ENCODE results near the gene FAM193B. TPM values are rescaled to one million over a fixed set of nuclear protein-coding genes. Genes with fewer than 3 reads are reported as not detected.

FAM193B gene
- total RNA-seq, 1 donor from 2014 or later = 69.0 TPM

DNA sequence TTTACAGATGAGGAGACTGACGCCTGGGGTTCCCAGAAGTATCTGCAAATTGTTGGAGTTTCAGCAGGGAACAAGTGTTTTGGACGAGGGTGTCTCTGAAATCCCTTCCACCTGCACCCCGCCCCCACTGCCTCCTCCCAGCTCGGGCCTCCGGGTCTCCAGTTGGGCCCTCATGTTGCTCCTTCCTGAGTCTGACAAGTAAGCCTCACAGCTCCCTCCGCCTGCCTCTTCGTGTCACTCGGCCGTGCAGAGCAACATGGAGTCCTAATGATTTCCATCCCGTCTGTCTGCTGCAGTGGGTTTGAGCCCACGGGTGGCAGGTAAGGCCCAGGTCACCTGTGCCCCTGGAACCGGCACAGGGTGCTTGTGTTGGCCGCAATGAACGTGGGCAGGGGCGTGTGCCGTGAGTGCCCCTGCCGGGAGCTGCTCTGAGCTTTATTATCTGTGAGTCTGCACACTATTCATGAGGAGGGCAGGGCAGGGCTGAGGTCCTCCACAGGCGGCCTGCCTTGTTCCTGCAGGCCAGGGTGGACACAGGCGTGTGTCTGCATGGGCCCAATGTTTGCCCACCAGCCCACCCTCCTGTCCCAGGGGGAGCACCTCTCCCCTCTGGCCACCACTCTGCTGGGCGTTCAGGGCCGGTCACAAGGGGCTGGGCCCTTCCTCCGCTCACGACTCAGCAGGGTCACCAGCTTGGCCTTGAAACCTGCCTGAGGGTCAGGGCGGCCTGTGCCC is 50.8 kb downstream of the FAM193B start:
- no peak for ATAC-seq
- DNase-seq (ENCODE audit: low spot score) = no peak

DNA sequence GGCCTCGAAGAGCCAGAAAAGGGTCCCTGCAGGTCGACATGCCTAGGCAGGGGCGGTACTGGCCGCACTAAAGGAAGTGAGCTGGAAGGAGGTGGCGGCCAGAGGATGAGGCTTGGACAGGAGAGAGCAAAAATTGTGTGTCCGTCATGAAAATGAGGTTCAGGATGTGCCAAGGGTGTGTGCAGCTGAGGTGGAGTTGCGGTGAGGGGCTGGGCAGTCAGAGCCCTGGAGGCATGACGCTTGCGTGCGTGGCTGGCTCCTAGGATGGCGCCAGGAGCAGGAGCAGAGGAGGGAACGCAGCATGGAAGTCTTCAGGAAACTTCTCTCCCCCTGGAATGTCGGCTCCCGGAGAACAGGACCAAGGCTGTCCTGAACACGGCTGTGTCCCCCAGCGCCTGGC is 51.5 kb downstream of the FAM193B start:
- DNase-seq (ENCODE audit: low spot score) (no peak), ATAC-seq (no peak)

DNA sequence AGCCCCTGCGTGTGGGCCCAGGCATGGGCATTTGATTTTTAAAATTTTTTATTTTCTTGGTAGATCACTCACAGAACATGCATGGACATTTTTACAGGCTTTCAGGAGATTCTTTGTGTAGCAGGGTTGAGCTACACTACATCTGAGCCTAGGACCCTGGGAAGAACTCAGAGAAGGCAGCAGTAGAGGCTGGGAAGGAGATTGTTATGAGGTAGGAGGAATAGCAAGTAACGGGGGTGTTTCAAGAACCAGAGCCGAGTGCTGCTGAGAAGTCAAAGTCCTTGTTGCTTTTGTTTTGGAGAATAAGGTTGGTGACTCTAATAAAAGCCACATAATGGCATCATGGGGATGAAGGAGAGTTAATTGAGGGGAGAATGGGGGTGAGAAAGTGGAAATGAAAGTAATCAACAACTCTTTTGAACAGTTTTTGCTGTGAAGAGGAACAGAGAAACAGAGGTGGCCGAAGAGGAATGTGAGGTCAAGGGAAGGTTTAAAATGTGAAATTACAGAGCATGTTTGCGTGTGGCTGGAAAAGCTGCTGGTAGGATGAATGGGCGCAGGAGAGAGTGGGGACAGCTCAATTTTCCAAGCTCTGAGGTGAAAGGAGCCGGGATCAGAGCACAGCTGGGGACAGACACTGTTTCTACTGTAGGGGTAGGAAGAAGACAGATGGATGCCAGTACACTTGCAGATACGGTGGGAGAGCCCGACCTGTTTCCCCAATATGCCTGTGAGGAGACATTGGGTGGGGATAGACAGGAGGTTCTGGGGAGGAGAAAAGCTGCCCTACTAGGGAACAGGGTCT is 52.3 kb downstream of the FAM193B start:
- ATAC-seq (no peak), DNase-seq (ENCODE audit: low spot score) (no peak)

DNA sequence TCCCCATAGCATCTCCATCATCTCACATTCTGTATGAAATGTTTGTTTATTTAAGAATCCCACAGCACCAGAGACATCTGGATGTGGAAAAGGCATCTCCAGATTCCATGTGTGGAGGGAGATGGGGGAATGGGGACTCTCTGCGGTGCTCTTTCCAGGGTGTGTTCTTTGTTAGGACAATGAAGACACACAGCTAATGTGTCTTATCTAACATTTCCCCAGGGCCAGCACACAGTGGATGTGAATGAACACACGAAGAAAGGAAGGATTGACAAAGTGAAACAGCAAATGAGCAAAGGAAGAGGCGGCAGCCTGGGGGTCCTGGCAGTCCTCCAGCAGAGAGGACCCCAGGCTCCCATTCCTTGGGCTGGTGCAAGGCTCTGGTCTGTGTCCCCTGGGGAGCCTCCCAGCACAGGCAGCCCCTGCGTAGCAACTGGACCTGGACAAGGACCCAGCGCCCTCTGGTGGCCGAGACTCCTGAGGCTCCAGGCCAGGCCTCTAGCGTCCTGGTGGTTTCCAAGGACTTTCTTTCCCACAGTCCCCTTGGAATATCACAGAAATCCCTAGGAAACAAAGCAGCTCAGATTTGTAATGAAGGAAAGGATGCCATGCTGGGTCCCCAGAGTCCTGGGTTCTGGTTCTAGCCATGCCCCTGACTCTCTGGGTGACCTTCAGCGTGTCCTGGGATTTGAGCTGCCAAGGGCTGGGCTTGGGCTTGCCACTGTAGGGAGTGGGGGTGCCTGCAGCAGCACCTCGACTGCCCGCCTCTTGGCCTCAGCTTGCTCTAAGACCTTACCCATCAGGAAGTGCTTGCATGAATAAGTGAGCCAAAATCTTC is 53.5 kb downstream of the FAM193B start:
- peak; percentile 63 for ATAC-seq
- DNase-seq (ENCODE audit: low spot score) = peak; percentile 86

DNA sequence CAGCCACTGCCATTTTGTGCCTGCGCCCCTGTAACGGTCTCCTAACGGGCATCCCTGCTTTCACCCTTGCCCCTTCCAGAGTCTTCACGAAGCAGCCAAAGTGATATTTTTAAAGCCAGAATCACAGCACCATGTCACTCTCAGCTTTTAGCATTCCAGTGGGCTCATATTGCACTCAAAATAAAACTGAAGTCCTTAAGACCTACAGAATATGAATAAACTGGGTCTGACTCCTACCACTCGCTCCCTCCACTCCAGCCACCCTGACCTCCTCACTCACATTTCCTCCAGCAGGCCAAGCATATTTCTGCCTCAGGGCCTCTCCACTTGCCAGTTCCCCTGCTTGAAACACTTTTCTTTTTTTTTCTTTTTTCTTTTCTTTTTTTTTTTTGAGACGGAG is 54.5 kb downstream of the FAM193B start:
- ATAC-seq (no peak), DNase-seq (ENCODE audit: low spot score) (no peak)

DNA sequence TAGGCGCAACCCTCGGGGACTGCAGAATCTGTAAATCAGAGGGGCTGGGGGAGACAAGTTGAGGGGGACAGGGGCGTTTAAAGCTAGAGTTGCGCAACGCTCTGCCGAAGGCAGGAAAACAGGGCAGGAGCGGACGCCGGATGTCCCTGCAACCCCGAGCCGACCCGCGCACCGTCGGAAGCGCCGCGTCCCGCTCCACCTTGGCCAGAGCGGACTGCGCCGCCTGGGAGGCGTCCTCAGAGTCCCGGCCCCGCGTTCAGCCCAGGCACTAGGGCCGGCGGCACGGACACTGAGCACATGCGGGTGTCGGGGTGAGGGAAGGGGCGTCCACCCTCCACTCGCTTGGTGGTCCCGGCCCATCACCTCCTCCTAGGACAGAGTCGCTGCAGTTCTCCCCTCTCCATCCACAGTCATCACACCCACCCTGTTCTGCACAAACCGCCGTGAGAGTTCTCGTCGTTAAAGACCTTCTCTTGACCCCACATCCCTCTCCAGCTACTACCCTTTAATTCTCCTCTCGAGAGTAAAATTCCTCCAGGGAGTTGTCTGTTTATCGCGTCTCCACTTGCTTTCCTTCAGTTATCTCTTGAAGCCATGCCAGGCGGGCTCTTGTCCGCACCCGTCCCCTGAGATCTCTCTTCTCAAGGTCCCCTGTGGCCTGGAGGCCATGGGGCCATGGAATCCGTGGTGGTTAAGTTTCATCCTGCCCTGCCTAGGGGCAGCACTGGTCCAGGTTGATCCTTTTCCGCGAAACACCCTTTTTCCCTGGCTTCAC is 56.2 kb downstream of the FAM193B start:
- DNase-seq (ENCODE audit: low spot score) = peak; percentile 59

DNA sequence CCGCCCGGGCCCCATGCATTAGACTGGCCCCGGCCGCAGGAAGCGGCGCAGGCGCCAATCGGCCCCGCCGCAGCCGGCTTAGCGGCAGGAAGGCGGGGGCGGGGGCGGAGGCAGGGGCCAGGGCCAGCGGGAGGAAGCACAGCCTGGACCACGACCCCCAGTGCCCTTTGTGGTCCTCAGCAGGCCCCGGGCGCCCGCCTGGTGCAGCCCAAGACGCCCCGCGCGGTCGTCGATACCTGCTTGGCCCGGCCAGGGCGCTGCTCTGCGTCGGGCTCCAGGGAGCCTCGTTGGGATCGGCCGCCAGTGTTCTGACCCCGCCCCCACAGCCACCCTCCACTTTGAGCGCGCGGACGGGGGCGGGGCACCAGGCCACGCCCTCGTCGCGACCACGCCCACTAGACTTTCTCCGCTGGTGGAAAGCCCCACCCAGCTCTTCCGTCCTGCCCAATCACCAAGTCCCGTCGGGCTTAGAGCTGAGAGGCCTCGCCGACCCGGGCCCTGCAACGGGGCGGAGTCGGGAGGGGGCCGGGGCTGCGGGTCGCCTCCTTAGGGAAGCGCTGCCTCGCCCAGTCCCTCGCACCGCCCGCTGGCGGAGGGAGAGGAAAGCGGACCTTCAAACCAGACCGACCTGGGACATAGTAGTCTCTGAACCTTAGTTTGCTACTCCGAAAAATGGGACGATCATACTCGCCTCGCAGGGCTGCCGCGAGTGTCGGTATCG is 56.9 kb downstream of the FAM193B start, which contains the start of gene PDLIM7:
Gene PDLIM7, minus strand, starts transcription at position 313 of the 721 bp plus-strand sequence. CDS start 1,092 bp downstream, outside the sequence.
- peak; percentile 96 for DNase-seq (ENCODE audit: low spot score)
- ATAC-seq = peak; percentile 93

More for the DNA sequence above, 56.2 kb downstream of the FAM193B start:
- peak; percentile 16 for ATAC-seq

DNA sequence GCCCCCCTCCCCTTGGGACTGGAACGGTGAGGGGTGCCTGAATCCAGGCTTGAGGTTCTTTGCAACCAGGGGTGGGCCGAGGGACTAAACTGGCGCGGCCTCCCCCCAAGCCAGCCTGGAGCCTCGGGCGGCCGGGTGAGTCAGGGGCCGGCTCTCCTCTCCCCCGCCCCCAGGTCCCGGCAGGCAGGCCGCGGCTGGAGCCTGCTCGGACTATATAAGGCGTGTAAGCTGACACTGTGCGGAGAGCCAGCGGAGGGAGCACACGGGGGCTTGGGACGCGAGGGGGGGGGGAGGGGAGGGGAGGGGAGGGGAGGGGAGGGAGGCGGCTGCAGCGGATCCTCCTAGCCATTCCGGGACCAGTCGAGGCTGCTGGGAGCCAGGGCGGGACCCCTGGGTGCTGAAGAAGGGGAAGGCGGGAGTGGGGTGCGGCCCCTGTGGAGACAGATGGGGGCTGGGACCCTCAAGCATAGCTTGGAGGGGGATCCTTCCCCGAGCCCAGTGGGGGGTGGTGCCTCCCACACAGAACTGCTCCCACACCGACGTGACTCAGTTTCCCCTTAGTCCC is 57.6 kb downstream of the FAM193B start:
- ATAC-seq (no peak), DNase-seq (ENCODE audit: low spot score) (no peak)

DNA sequence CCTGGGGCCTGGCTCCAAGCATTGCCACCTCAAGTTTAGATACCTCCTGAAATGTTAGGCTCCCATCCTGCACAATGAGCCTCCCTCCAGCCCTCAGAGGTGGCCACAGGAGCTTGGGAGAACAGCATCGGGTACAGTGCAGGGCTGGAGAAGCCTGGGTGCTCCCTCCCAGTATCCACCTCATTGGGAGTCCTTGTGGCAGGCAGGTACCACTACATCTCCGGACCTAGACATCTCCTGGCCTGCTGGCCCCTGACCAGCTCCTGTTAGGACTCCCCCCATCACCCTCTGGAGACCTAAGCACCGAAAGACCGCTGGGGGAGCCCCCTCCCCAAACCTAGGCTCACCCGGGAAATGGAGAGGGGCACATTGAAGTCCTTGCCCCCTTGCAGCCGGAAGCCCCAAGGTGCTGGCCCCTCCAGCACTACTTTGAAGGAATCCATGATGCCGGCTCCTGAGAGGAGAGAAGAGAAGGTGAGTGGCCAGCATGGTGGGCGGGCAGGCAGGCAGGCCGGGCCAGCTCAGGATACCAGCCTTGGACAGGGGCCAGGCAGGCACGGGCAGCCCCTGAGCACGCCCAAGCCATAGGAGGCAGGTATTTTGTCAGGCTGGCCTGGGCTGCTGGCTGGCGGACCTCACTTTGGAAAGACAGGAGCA is 58.2 kb downstream of the FAM193B start:
- DNase-seq (ENCODE audit: low spot score) = no peak
- ATAC-seq = no peak

DNA sequence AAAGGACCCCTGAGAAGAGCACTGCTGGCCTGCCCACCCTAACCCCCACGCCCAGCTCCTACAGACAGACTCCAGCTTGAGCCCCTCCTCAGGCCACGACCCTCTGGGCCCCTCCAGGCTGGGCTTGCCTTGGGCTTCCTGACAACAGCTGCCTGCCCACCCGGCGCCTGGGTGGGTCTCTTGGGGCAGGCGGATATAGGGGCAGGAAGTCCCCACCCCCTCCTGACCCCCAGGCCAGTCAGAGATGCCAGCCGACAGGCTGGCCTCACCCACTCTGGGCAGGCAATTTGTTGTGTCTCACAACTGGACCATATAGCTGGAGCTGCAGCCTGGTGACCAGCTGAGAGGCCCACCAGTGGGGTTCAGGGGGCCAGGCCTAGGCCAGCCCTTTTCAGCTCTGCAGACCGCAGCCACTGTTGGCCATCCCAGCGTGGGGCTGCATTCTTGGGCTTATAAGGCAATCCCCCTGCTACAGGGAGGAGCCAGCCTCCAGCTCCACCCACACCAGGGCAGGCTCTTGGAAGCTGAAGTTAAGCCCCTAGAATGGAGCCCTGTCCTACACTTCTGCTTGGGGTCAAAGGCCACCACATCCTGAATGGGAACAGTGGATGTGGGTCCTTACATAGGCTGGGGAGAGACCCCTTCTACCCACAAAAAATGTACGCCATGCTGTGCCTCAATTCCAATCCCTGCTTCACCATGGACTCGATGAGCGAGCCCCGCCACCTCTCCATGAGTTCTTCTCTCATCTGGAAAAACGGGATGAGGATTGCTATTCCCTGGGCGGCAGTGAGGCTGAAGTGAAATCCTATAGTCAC is 58.9 kb downstream of the FAM193B start:
- ATAC-seq (no peak), DNase-seq (ENCODE audit: low spot score) (no peak)

DNA sequence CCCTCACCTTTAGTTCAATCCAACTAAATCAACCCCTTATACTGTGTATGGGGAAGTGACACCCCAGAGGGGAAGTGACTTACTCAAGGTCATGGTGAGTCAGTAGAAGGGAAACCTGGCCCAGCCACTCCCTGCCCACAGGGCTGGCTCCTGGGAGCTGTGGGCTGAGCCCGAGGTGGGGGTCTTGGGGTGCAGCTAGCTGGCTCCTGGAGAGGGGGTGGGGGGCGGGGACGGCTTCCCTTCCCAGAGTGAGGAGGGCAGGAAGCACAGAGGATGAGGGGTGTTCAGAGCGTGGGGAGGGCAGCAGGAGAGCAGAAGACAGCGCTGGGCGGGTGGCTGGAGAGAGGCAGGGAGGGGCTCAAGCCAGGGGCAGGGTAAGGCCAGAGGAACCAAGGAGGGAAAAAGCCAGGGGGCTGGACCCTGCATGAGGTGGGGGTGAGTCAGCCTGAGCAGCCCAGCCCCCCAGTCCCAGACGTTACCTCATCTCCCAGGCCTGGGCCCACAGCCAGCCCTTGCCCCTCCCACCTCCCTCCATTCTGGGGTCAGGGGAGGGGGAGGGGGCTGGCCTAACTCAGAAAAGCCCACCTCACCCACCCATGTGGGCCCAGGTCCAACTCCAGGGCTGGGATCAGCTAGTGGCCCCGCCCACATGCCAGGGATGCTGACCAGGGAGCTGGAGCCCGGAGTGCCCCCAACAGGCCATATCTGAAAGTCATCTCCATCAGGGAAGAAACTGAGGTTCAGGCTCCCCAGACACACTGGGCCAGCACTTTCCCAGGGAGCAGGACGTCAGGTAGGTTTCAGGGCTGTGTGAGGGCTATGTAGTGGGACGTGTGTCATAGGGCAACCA is 59.8 kb downstream of the FAM193B start:
- DNase-seq (ENCODE audit: low spot score) (no peak), ATAC-seq (no peak)

DNA sequence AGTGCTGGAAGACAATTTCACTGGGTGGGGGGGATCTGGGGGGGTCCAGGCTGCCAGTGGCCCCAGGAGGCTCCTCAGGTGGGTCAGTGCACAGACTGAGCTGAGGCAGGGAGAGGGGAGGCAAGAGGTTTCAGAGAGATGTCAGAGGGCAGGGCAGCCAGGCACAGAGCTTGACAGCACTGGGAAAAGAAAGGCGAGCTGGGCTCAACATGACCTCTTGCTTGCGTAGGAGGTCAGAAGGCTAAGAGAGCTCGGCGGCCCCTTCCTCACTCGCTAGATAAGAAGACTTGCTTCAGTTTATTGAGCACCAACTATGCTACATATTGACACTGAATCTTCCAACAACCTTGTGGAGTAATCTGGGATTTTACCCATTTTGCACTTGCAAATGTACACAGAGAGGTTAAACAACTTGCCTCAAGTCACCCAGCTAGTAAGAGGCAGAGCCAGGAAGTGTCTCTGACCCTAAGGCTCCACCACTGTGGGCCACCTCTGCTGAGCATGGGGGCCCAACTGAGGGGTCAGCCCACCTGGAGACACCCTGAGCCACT is 60.5 kb downstream of the FAM193B start:
- DNase-seq (ENCODE audit: low spot score) (no peak), ATAC-seq (no peak)

DNA sequence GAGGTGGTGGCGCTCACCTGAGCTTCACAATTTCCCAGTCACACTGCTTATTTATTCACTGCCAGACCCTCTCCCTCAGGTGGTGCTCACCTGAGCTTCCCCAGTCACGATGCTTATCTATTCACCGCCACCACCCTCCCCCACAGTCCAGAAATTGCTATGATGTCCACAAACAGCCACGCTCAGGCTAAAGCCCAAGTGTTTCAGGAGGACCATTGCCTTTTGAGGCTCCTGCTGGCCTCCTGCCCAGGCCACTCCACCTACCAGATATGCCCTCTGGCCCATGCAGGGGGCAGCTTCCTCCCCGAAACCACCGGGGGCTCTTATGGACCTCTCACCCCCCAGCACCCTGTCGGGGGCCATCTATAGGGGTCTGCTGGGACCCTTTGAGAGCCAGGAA is 61.5 kb downstream of the FAM193B start:
- ATAC-seq = no peak
- DNase-seq (ENCODE audit: low spot score) = no peak

DNA sequence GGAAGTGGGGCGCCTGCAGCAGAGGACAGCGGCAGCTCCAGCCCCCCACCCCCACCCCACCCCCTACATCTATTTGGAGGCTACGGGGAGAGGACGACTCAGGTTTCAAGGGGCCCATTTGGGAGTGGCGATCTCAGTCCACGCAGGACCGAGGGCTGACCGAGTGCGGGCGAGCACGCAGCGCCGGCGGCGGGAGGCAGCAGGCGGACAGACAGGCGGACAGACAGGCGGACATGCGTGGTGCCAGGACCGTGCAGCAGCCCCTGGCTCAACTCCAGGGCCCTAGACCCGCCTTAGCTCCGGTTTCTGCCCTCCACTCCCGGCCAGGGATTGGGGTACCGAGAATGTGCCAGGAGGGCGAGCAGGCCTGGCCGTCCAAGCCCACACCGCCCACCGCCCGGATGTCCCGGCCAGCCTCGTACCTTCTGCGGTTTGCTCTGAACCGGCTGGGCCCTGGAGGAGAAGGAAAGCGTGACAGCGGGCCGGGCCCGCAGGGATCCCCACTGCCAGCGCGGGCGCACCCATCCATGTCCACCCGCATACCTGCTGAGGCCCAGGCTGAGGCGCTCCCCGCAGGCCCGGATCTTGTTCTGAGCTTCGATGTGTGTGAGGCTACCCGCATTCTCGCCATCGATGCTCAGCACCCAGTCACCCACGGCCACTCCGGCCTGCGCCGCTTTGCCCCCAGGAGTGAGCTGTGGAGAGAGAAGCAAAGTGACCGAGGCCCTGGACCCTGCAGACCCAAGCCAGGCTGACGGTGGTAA is 62.2 kb downstream of the FAM193B start:
- no peak for DNase-seq (ENCODE audit: low spot score)

DNA sequence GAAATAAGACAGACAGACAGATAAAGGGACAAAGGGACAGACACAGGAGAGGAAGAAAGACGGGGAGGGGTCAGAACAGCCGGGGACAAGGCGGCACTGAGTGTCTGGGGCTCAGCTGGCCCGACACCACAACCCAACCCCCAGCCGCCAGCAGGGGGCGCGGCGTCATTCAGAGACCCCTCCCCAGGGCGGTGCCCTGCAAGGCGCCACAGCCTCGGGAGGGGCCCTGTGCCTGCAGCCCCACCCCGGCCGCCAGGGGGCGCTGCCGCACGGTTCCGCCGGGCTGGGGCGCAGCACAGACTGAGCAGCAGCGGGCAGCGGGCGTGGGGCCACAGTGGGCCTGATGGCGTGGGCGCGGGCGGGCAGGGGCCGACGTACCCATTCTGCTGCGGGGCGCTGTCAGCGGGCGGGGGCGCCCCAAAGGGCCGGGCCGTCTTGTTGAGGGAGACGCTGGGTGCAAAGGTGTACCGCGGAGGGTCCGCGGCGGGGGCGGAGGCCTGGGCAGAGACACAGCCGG is 62.9 kb downstream of the FAM193B start:
- ATAC-seq = no peak
- no peak for DNase-seq (ENCODE audit: low spot score)

More for the DNA sequence above, 62.2 kb downstream of the FAM193B start:
- ATAC-seq = no peak

DNA sequence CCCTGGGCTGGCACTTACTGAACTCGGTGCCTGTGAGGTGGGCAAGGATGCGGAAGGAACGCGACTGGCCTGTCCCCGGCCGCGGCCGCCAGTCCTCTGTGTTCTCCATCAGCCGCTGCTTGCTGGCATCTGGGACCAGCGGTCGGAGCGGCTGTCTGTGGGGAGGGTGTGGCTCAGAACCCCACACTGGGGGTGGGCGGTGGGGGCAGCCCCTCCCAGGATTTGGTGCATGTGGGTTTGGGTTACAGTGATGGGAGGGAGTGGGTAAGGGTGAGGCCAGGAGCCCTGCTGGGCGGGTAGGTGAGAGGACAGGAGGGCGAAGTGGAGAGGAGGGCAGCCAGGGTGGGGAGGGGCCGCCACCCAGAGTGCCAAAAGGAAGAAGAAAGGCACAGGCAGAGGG is 63.4 kb downstream of the FAM193B start:
- no peak for DNase-seq (ENCODE audit: low spot score)
- no peak for ATAC-seq

Measured in left lobe of liver (tissue), 2 donors.